Stimulated activated naive B cell treated with anti-CD40 and anti-IgM and Interleukin-4, amounts not matched to agents 10 μg/mL and 1 μg/mL and 100 μg/mL, for 72 hours (primary cell): ENCODE results near the gene TRRAP.

ENCODE experiments used
- ATAC-seq, 2 donors: fragments of 150-1000 bp; cut with Tn5 transposase; replicated peaks; 2 replicates each; pipeline ENCODE4 v1.10.0; 2021; ENCODE audit warnings: moderate library complexity in 1 of 2
- DNase-seq: peaks from one replicate; pipeline ENCODE4 v3.0.0; 2021
- H3K27ac Mint-ChIP-seq: one replicate; pipeline ENCODE4 v1.8.0; 2022; ENCODE audit warnings: mild to moderate bottlenecking, mixed read lengths
- H3K27me3 Mint-ChIP-seq, 2 donors: one replicate each; pipeline ENCODE4 v1.8.0; 2022; ENCODE audit warnings: mixed read lengths in 2 of 2
- H3K36me3 Mint-ChIP-seq, 2 donors: one replicate each; pipeline ENCODE4 v1.8.0; 2022; ENCODE audit warnings: mixed read lengths in 2 of 2, mild to moderate bottlenecking in 1 of 2
- H3K4me1 Mint-ChIP-seq, 2 donors: one replicate each; pipeline ENCODE4 v1.8.0; 2022; ENCODE audit warnings: mixed read lengths in 2 of 2, mild to moderate bottlenecking in 1 of 2
- H3K4me3 Mint-ChIP-seq, 2 donors: one replicate each; pipeline ENCODE4 v1.8.0; 2022; ENCODE audit warnings: mild to moderate bottlenecking in 2 of 2, mixed read lengths in 2 of 2, moderate library complexity in 1 of 2
- H3K9me3 Mint-ChIP-seq, 2 donors: one replicate each; pipeline ENCODE4 v1.8.0; 2022; ENCODE audit warnings: mixed read lengths in 2 of 2, mild to moderate bottlenecking in 1 of 2

TRRAP gene

DNA sequence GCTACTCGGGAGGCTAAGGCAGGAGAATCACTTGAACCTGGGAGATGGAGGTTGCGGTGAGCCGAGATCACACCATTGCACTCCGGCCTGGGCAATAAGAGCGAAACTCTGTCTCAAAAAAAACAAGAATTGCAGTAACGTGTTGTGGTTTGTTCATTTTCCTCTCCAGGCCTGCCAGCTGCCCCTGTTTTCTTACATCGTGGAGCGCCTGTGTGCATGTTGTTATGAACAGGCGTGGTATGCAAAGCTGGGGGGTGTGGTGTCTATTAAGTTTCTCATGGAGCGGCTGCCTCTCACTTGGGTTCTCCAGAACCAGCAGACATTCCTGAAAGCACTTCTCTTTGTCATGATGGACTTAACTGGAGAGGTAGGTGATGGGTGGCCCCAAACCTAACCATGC lies 52.1 kb downstream of the TRRAP start:
- no peak for DNase-seq
- Mint-ChIP-seq H3K9me3 (no peaks in the 10 kb centered on the region), H3K4me1 (peaks cover 0 to 7% of the 10 kb centered on the region in 2 donors), H3K4me3 (no peak overlapping the region), H3K27me3 (no peaks in the 10 kb centered on the region), H3K36me3 (peaks cover 43 to 63% of the 10 kb centered on the region in 2 donors), H3K27ac (no peak overlapping the region)
- peak in 1 of 2 donors; percentile 47 for ATAC-seq

DNA sequence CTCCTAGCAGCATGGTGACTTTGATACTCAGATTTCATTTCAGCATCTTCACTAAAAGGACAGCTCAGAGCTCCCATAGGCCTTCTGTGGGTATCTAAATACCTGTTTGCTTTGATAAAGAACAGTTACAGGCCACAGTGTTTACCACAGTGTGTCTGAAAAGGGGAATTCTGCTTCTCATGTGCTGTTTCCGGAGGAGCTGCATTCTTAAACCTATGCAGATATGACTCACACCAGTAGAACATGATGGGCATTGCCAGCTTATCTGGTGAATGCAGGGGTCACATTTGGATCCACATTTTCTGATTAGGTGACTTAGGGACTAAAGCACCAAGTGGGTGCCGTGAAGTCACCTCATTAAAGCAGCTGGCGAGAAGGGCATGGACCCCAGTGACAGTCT lies 52.6 kb downstream of the TRRAP start:
- H3K9me3 Mint-ChIP-seq = no peaks in the 10 kb centered on the region
- peaks cover 43 to 63% of the 10 kb centered on the region in 2 donors for H3K36me3 Mint-ChIP-seq
- H3K4me3 Mint-ChIP-seq = peak overlapping the region in 1 of 2 donors; percentile 17
- H3K4me1 Mint-ChIP-seq = peaks cover 0 to 7% of the 10 kb centered on the region in 2 donors
- DNase-seq = no peak
- ATAC-seq = peak; percentile 53 to 89
- peak overlapping the region; percentile 84 for H3K27ac Mint-ChIP-seq
- H3K27me3 Mint-ChIP-seq = no peaks in the 10 kb centered on the region

DNA sequence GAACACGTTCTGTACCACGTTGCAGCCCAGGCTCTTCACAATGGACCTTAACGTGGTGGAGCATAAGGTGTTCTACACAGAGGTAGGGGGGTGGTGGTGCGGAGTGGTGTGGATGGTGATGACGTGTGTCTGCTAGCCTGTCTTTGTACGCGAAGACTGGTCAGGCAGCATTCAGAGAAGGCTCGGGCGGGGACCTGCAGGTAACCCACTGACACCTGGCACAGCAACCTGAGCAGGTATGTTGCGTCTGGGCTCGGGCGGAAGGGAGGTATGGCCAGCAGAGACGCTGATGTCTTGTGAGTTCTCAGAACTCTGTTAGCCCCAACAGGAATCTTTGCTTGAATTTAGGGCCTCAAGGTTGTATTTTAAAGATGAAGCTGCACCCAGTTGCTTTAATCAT lies 55.0 kb downstream of the TRRAP start:
- no peaks in the 10 kb centered on the region for H3K9me3 Mint-ChIP-seq
- H3K27me3 Mint-ChIP-seq = no peaks in the 10 kb centered on the region
- peaks cover 0 to 6% of the 10 kb centered on the region in 2 donors for H3K4me1 Mint-ChIP-seq
- no peak overlapping the region for H3K27ac Mint-ChIP-seq
- peaks cover 37 to 53% of the 10 kb centered on the region in 2 donors for H3K36me3 Mint-ChIP-seq
- DNase-seq = no peak
- no peak for ATAC-seq
- no peak overlapping the region for H3K4me3 Mint-ChIP-seq

DNA sequence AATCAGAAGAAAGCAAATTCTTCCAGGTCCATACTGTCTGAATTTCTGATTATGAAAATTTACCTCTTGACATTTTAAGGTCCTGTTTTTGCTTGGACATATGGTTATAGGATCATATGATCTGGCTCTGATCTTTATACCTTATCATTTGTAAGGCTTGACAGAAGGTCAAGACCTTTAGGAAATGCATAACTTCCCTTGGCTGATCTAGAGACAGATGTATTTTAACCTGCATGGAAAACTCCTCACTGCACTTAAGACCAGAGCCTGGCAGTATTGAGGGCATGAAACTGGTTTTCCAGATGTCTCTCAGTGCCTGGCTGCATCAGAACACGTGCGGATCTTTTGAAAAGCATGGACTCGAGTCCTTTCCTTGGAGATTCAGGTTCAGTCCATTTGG lies 55.9 kb downstream of the TRRAP start:
- no peak overlapping the region for H3K4me3 Mint-ChIP-seq
- H3K9me3 Mint-ChIP-seq = no peaks in the 10 kb centered on the region
- no peaks in the 10 kb centered on the region for H3K27me3 Mint-ChIP-seq
- no peak for DNase-seq
- ATAC-seq = no peak
- H3K36me3 Mint-ChIP-seq = peaks cover 35 to 56% of the 10 kb centered on the region in 2 donors
- peaks cover 0 to 6% of the 10 kb centered on the region in 2 donors for H3K4me1 Mint-ChIP-seq
- peak overlapping the region; percentile 65 for H3K27ac Mint-ChIP-seq

DNA sequence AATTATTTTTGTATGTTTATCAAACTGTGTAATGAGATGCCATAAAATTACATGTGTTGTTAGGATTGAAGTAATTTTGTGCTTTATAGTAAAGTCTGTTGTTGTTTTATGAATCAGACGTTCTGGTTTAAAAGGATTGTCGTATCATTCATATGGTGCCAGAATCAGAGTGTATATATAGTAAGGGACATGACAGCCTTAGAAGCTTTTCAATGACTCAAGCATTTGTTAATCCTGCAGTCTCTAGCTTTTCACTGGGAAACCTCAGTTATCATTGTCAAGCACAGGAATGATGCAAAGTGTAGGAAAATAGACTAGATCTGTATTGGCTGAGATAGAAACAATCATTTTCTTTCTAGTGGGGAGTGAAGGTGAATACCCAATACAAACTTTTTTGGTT lies 57.5 kb downstream of the TRRAP start:
- DNase-seq (no peak), ATAC-seq (no peak)
- no peak overlapping the region for H3K27ac Mint-ChIP-seq
- H3K36me3 Mint-ChIP-seq = peaks cover 38 to 60% of the 10 kb centered on the region in 2 donors
- no peaks in the 10 kb centered on the region for H3K27me3 Mint-ChIP-seq
- H3K4me1 Mint-ChIP-seq = peaks cover 0 to 4% of the 10 kb centered on the region in 2 donors
- no peak overlapping the region for H3K4me3 Mint-ChIP-seq
- no peaks in the 10 kb centered on the region for H3K9me3 Mint-ChIP-seq

DNA sequence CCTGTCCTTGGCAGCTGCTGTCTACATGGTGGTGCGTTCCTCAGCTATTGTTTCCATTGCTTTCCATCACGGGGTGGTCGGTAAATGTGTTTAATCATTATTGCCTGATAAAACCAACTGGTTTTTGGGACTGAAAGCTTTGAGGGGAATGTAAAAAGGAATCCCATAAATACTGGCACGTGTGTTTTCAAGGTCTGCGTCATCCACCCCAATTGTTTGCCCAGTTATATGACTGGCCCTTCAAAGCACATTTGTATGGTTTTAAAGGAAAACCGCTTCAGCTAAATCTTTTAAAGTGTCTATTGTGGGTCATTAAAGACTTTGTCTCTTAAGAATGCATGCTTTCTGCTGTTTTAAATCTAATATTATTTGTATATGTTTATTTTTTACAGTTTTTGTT lies 65.0 kb downstream of the TRRAP start:
- H3K36me3 Mint-ChIP-seq = peaks cover 37 to 54% of the 10 kb centered on the region in 2 donors
- ATAC-seq = no peak
- H3K27me3 Mint-ChIP-seq = no peaks in the 10 kb centered on the region
- no peak overlapping the region for H3K27ac Mint-ChIP-seq
- DNase-seq = no peak
- H3K4me3 Mint-ChIP-seq = no peak overlapping the region
- no peaks in the 10 kb centered on the region for H3K4me1 Mint-ChIP-seq
- no peaks in the 10 kb centered on the region for H3K9me3 Mint-ChIP-seq

DNA sequence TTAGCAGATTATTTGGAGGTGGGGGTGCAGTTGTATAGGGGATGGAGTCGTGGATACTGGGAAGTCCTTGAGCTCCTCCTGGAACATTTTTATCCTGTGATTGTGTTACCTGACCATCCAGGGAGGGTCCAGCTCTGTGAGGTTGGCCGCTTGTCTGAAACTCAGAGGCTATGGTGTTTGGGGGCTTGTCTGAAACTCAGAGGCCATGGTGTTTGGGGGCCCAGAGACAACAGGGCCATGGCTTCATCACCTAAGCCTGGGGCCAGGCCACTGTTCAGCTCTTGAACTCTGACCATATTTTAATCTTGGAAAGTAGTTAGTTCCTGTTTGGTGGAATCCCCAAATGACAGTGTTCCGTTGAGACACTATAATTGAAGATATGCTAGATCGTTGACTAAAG lies 66.1 kb downstream of the TRRAP start:
- H3K4me3 Mint-ChIP-seq = no peak overlapping the region

DNA sequence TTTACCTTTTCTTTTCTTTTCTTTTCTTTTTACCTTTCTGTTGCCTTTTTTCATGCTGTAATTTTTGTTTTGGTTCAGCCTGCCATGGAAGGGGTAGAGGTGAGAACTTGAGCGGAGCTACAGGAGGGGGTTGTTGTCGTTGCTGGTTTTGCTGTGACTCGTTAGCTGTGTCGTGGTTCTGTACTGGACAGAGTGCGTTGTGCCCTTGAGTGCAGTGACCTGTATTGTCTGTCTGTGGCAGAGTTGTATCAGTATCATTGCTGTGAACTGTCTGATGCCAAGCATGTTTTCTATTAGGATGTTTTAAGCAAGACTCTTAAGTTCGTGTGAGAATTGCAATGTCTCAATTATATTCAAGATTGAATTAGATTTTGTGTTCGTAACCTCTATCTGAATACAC lies 67.5 kb downstream of the TRRAP start:
- H3K27me3 Mint-ChIP-seq = no peaks in the 10 kb centered on the region
- H3K4me1 Mint-ChIP-seq = no peaks in the 10 kb centered on the region
- DNase-seq (no peak), ATAC-seq (no peak)
- H3K4me3 Mint-ChIP-seq = no peak overlapping the region
- peaks cover 39 to 51% of the 10 kb centered on the region in 2 donors for H3K36me3 Mint-ChIP-seq
- H3K27ac Mint-ChIP-seq = no peak overlapping the region
- no peaks in the 10 kb centered on the region for H3K9me3 Mint-ChIP-seq

More for the DNA sequence above, 66.1 kb downstream of the TRRAP start:
- no peaks in the 10 kb centered on the region for H3K4me1 Mint-ChIP-seq
- DNase-seq = no peak
- no peaks in the 10 kb centered on the region for H3K9me3 Mint-ChIP-seq
- peaks cover 38 to 50% of the 10 kb centered on the region in 2 donors for H3K36me3 Mint-ChIP-seq
- no peak overlapping the region for H3K27ac Mint-ChIP-seq
- ATAC-seq = no peak
- no peaks in the 10 kb centered on the region for H3K27me3 Mint-ChIP-seq

DNA sequence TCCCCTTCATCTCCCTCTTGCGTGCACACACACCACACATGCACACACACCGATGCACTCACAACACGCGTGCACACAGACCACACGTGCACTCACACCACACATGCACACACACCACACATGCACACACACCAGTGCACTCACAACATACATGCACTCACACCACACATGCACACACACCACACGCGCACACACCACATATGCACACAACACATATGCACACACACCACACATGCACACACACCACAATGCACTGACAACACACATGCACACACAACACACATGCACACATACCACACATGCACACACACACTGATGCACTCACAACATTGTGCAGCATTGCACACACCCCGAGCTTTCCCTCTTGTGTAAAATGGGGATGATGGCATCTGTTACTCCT lies 68.1 kb downstream of the TRRAP start:
- H3K27ac Mint-ChIP-seq = no peak overlapping the region

DNA sequence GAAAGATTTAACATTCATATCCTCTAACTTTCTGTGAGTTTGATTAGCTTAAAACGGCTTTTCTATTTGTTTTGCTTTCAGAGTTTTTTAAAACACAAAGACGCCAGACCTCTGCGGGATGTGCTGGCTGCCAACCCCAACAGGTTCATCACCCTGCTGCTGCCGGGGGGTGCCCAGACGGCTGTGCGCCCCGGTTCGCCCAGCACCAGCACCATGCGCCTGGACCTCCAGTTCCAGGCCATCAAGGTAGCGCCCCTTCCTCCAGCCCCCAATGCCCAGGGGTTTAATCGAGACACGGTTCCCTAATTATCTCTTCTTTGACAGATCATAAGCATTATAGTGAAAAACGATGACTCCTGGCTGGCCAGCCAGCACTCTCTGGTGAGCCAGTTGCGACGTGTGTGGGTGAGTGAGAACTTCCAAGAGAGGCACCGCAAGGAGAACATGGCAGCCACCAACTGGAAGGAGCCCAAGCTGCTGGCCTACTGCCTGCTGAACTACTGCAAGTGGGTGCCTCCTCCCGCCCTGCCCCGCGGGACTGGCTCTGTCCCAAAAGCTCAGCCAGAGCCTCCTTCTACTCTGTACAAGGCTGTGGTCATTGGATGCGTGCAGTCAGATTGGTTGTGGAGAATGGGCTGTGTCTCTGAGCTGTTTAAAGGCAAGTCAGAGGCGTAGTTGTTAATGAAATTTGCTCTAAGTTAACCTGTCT lies 71.2 kb downstream of the TRRAP start:
- DNase-seq = no peak
- H3K36me3 Mint-ChIP-seq = peaks cover 52 to 68% of the 10 kb centered on the region in 2 donors
- no peaks in the 10 kb centered on the region for H3K27me3 Mint-ChIP-seq
- H3K4me1 Mint-ChIP-seq = peaks cover 0 to 2% of the 10 kb centered on the region in 2 donors
- ATAC-seq = no peak
- H3K9me3 Mint-ChIP-seq = no peaks in the 10 kb centered on the region
- H3K27ac Mint-ChIP-seq = no peak overlapping the region
- H3K4me3 Mint-ChIP-seq = no peak overlapping the region

More for the DNA sequence above, 68.1 kb downstream of the TRRAP start:
- H3K9me3 Mint-ChIP-seq = no peaks in the 10 kb centered on the region
- peaks cover 37 to 55% of the 10 kb centered on the region in 2 donors for H3K36me3 Mint-ChIP-seq
- no peaks in the 10 kb centered on the region for H3K4me1 Mint-ChIP-seq
- ATAC-seq = no peak
- H3K4me3 Mint-ChIP-seq = no peak overlapping the region
- DNase-seq = no peak
- no peaks in the 10 kb centered on the region for H3K27me3 Mint-ChIP-seq

DNA sequence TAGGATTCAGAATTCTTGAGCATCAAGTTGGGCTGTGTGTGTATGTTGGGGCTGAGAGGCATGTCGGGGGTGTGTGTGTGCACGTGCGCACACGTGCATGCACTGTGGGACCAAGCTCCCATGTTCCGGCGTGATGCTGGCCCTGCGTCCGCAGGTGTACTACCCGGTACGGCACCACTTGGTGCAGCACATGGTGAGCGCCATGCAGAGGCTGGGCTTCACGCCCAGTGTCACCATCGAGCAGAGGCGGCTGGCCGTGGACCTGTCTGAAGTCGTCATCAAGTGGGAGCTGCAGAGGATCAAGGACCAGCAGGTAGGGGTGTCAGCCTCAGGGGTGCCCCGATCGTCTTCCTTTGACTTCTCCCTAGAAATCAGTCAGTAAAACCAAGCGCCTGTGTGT lies 77.7 kb downstream of the TRRAP start:
- H3K36me3 Mint-ChIP-seq = peaks cover 63 to 81% of the 10 kb centered on the region in 2 donors
- H3K4me3 Mint-ChIP-seq = no peak overlapping the region
- DNase-seq (no peak), ATAC-seq (no peak)
- no peak overlapping the region for H3K27ac Mint-ChIP-seq
- H3K27me3 Mint-ChIP-seq = no peaks in the 10 kb centered on the region
- no peaks in the 10 kb centered on the region for H3K9me3 Mint-ChIP-seq
- peaks cover 0 to 2% of the 10 kb centered on the region in 2 donors for H3K4me1 Mint-ChIP-seq

DNA sequence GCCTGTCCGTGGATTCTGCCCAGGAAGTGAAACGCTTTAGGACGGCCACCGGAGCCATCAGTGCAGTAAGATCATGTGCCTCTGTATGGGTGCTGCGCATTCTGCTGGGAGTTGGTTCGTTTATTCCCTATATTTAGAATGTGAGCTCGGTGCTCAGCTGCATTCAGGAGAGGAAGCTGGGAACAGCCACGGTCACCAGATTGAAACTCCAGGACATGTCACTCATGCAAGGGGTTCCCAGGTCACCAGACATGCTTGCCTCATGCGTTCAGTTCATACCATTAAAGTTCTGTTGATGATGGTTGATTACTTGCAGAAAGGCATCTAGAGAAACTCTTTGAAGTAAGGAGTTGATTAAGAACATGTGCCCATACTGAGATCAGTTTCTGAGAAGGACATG lies 78.1 kb downstream of the TRRAP start:
- Mint-ChIP-seq H3K9me3 (no peaks in the 10 kb centered on the region), H3K4me1 (peaks cover 0 to 2% of the 10 kb centered on the region in 2 donors), H3K4me3 (no peak overlapping the region), H3K27me3 (no peaks in the 10 kb centered on the region), H3K27ac (no peak overlapping the region), H3K36me3 (peaks cover 66 to 81% of the 10 kb centered on the region in 2 donors)
- no peak for ATAC-seq
- no peak for DNase-seq

DNA sequence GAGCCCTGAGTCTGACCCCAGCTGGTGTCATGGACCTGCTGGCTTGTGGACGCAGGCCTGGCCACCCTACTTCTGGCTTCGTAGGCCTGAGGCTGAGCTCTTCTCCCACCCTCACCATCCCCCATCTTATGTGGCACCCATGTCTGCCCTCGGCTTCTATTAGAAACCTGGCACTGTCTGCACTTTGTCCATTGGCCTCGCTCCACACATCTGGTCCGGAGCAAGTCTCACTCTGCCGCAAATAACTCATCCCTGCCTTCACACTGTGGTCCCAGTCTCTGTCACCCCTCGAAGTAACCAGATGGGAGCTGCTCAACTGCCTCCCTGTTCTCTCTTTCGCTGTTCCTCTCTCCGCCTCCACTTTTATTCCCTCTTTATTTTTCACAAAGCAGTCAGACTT lies 78.6 kb downstream of the TRRAP start:
- Mint-ChIP-seq H3K9me3 (no peaks in the 10 kb centered on the region), H3K36me3 (peaks cover 62 to 78% of the 10 kb centered on the region in 2 donors), H3K4me3 (no peak overlapping the region), H3K27me3 (no peaks in the 10 kb centered on the region), H3K27ac (no peak overlapping the region), H3K4me1 (peaks cover 0 to 2% of the 10 kb centered on the region in 2 donors)
- no peak for DNase-seq
- no peak for ATAC-seq

DNA sequence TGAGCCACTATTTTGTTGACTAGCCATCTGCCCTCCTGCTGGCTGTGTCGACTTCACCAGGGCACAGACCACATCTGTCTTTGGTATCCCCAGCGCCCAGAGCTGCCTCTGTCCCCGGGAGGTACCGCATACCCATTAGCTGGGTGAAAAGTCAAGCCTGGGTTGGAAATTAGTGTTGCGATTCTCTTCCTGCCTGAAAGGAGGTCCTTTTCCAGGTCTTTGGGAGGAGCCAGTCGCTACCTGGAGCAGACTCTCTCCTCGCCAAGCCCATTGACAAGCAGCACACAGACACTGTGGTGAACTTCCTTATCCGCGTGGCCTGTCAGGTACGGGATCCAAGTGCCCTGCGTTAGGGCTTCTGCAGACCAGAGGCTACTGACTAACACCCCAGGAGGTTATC lies 79.4 kb downstream of the TRRAP start:
- Mint-ChIP-seq H3K4me3 (no peak overlapping the region), H3K4me1 (peaks cover 0 to 2% of the 10 kb centered on the region in 2 donors), H3K36me3 (peaks cover 63 to 78% of the 10 kb centered on the region in 2 donors), H3K27me3 (no peaks in the 10 kb centered on the region), H3K27ac (no peak overlapping the region), H3K9me3 (no peaks in the 10 kb centered on the region)
- ATAC-seq = no peak
- DNase-seq = no peak

DNA sequence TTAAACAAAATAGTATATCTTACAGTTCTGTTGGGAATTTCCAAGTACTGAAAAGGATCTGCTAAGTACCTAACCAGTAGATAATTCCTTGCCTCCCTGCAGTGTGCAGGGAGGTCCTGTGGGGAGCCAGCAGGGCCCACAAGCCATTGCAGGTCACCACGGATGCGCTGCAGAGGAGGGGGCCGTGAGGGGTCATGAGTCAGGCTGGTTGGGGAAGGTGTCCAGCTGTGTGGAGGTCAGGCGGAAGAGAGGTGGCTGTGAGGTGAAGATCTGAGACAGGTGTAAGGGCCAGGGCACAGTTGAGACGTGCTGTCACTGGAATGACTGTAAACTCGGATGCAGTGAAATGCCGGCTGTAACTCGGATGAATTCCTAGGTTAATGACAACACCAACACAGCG lies 80.6 kb downstream of the TRRAP start:
- Mint-ChIP-seq H3K9me3 (no peaks in the 10 kb centered on the region), H3K36me3 (peaks cover 54 to 72% of the 10 kb centered on the region in 2 donors), H3K4me1 (no peaks in the 10 kb centered on the region), H3K4me3 (no peak overlapping the region), H3K27me3 (no peaks in the 10 kb centered on the region), H3K27ac (peak overlapping the region; percentile 70)
- ATAC-seq = no peak
- DNase-seq = no peak
